Nephron (organoid): Measurements from ENCODE around the gene KCNJ4.
"Not testable (repeated sequence)": the region's sequence is repeated elsewhere in the genome, so short reads cannot be mapped to it uniquely, and the experiment has no call there.

Experiments used
- H3K27ac Mint-ChIP-seq, 3 experiments: 2 replicates each; pipeline ENCODE4 v1.8.0; 2020; ENCODE audit warnings: mixed read lengths in 3 of 3, mild to moderate bottlenecking in 2 of 3, moderate library complexity in 1 of 3
- H3K27me3 Mint-ChIP-seq: 2 replicates; pipeline ENCODE4 v1.8.0; 2021; ENCODE audit warnings: low read depth, mild to moderate bottlenecking, moderate library complexity, mixed read lengths
- H3K36me3 Mint-ChIP-seq: 2 replicates; pipeline ENCODE4 v1.8.0; 2020; ENCODE audit warnings: low read depth, mixed read lengths
- H3K4me1 Mint-ChIP-seq: 2 replicates; pipeline ENCODE4 v1.8.0; 2020; ENCODE audit warnings: mixed read lengths
- H3K4me3 Mint-ChIP-seq, 3 experiments: 2 replicates each; pipeline ENCODE4 v1.8.0; 2020; ENCODE audit warnings: mild to moderate bottlenecking in 3 of 3, mixed read lengths in 3 of 3, moderate library complexity in 2 of 3
- H3K9me3 Mint-ChIP-seq: 2 replicates; pipeline ENCODE4 v1.8.0; 2020; ENCODE audit warnings: mixed read lengths
- CTCF ChIP-seq, 3 experiments: fragments of 200-600 bp; sonication (generic); IDR thresholded peaks; one replicate each; pipeline ENCODE4 v1.5.0; 2021; ENCODE audit warnings: antibody characterized with exemption in 3 of 3; ENCODE audit not compliant: unreplicated experiment in 3 of 3

KCNJ4 gene

GRCh38 chr22:38404419-38404818 lies 50.6 kb downstream of the KCNJ4 start:
- H3K36me3 Mint-ChIP-seq = no peaks in the 10 kb centered on the region
- no peak for TF ChIP-seq CTCF (IDR thresholded peaks at IDR 0.05; ENCODE audit: unreplicated experiment in 3 of 3)
- no peak overlapping the region for H3K4me3 Mint-ChIP-seq

GRCh38 chr22:38403812-38404211 lies 51.2 kb downstream of the KCNJ4 start:
- Mint-ChIP-seq H3K27ac (no peak overlapping the region), H3K27me3 (peaks cover 4% of the 10 kb centered on the region), H3K4me3 (no peak overlapping the region), H3K36me3 (no peaks in the 10 kb centered on the region), H3K9me3 (peaks cover 5% of the 10 kb centered on the region), H3K4me1 (peaks cover 8% of the 10 kb centered on the region)
- no peak for TF ChIP-seq CTCF (IDR thresholded peaks at IDR 0.05; ENCODE audit: unreplicated experiment in 3 of 3)

More at GRCh38 chr22:38404419-38404818, 50.6 kb downstream of the KCNJ4 start:
- H3K4me1 Mint-ChIP-seq = peaks cover 8% of the 10 kb centered on the region
- no peak overlapping the region for H3K27ac Mint-ChIP-seq
- H3K9me3 Mint-ChIP-seq = peaks cover 5% of the 10 kb centered on the region
- H3K27me3 Mint-ChIP-seq = peaks cover 4% of the 10 kb centered on the region

- no peak overlapping the region for H3K4me3 Mint-ChIP-seq
- peaks cover 8% of the 10 kb centered on the region for H3K4me1 Mint-ChIP-seq
- H3K27ac Mint-ChIP-seq = no peak overlapping the region
- TF ChIP-seq CTCF (IDR thresholded peaks at IDR 0.05; ENCODE audit: unreplicated experiment in 3 of 3) = no peak
- no peaks in the 10 kb centered on the region for H3K9me3 Mint-ChIP-seq
- H3K27me3 Mint-ChIP-seq = peaks cover 4% of the 10 kb centered on the region
- no peaks in the 10 kb centered on the region for H3K36me3 Mint-ChIP-seq
Observed at GRCh38 chr22:38402204-38402603, 52.8 kb downstream of the KCNJ4 start.

GRCh38 chr22:38401336-38402084 lies 53.5 kb downstream of the KCNJ4 start:
- Mint-ChIP-seq H3K27me3 (peaks cover 4% of the 10 kb centered on the region), H3K36me3 (no peaks in the 10 kb centered on the region)

GRCh38 chr22:38400256-38400655 lies 54.7 kb downstream of the KCNJ4 start:
- not testable (repeated sequence) for H3K36me3 Mint-ChIP-seq, H3K9me3 Mint-ChIP-seq, H3K27me3 Mint-ChIP-seq
- Mint-ChIP-seq H3K4me3 (peak overlapping the region in 1 of 3 experiments; percentile 83), H3K27ac (peak overlapping the region in 2 of 3 experiments; percentile 16 to 68), H3K4me1 (peaks cover 27% of the 10 kb centered on the region)

More at GRCh38 chr22:38401336-38402084, 53.5 kb downstream of the KCNJ4 start:
- Mint-ChIP-seq H3K27ac (peak overlapping the region; percentile 16 to 80 (median 68)), H3K9me3 (no peaks in the 10 kb centered on the region), H3K4me3 (peak overlapping the region; percentile 66 to 83 (median 73)), H3K4me1 (peaks cover 14% of the 10 kb centered on the region)
- TF ChIP-seq CTCF (IDR thresholded peaks at IDR 0.05; ENCODE audit: unreplicated experiment in 3 of 3) = no peak

GRCh38 chr22:38398609-38399461 lies 56.2 kb downstream of the KCNJ4 start:
- H3K9me3 Mint-ChIP-seq = no peaks in the 10 kb centered on the region
- no peak for TF ChIP-seq CTCF (IDR thresholded peaks at IDR 0.05; ENCODE audit: unreplicated experiment in 3 of 3)
- peak overlapping the region; percentile 56 to 89 (median 77) for H3K27ac Mint-ChIP-seq
- H3K4me1 Mint-ChIP-seq = peaks cover 41% of the 10 kb centered on the region
- peak overlapping the region; percentile 87 to 95 (median 91) for H3K4me3 Mint-ChIP-seq
- no peaks in the 10 kb centered on the region for H3K36me3 Mint-ChIP-seq
- peaks cover 4% of the 10 kb centered on the region for H3K27me3 Mint-ChIP-seq

GRCh38 chr22:38398181-38398608 lies 56.8 kb downstream of the KCNJ4 start:
- H3K9me3 Mint-ChIP-seq, H3K36me3 Mint-ChIP-seq, H3K27me3 Mint-ChIP-seq: not testable (repeated sequence)
- Mint-ChIP-seq H3K27ac (peak overlapping the region in 1 of 3 experiments; percentile 77), H3K4me3 (peak overlapping the region; percentile 84 to 93 (median 87)), H3K4me1 (peaks cover 48% of the 10 kb centered on the region)
